CD4-positive, alpha-beta T cell (primary cell): ENCODE data around the gene PFKL. TPM values are rescaled to one million over a fixed set of nuclear protein-coding genes. Genes with fewer than 3 reads are reported as not detected.

Source experiments
- ATAC-seq: fragments of 200-7000 bp; cut with Tn5 transposase; one replicate; pipeline ENCODE4 v1.10.0; 2022; ENCODE audit warnings: mild to moderate bottlenecking; ENCODE audit not compliant: poor library complexity
- CTCF ChIA-PET: fragments of 350-600 bp; sonication (Branson Sonifier 250); formaldehyde crosslinking; loops from one replicate; lab custom pipeline; 2021; ENCODE audit warnings: antibody characterized with exemption, inconsistent platforms; lab: Charles Lee
- POLR2A ChIA-PET: fragments of 350-600 bp; sonication (Branson Sonifier 250); formaldehyde crosslinking; loops from one replicate; lab custom pipeline; 2021; ENCODE audit warnings: antibody characterized with exemption, inconsistent platforms; lab: Charles Lee
- DNase-seq, 14 experiments: peaks; one replicate each; pipeline ENCODE4 v3.0.0-alpha.2; 2013 to 2020; ENCODE audit warnings: mixed read lengths in 2 of 14
- H3K27ac ChIP-seq, 2 donors: one replicate each; pipeline versions ENCODE4 v1.5.1 to v1.7.0; 2013; ENCODE audit warnings: low read length in 2 of 2, low read depth in 1 of 2, mild to moderate bottlenecking in 1 of 2
- H3K27me3 ChIP-seq, 2 experiments: 1 replicate in 1 of 2; 2 replicates in 1 of 2; pipeline versions ENCODE4 v1.6.1 to v1.7.0; 2013; ENCODE audit warnings: low read length in 2 of 2, control low read depth in 1 of 2, mild to moderate bottlenecking in 1 of 2, moderate library complexity in 1 of 2; ENCODE audit not compliant: insufficient read depth in 2 of 2, control insufficient read depth in 1 of 2
- H3K36me3 ChIP-seq: one replicate; pipeline ENCODE4 v1.6.1; 2013; ENCODE audit warnings: low read length, control low read depth; ENCODE audit not compliant: insufficient read depth
- H3K4me1 ChIP-seq: one replicate; pipeline ENCODE4 v1.6.1; 2013; ENCODE audit warnings: low read length, control low read depth; ENCODE audit not compliant: insufficient read depth
- H3K4me3 ChIP-seq: one replicate; pipeline ENCODE4 v1.5.1; 2013; ENCODE audit warnings: mild to moderate bottlenecking, low read length, moderate library complexity
- H3K9me3 ChIP-seq, 2 experiments: 1 replicate in 1 of 2; 2 replicates in 1 of 2; pipeline versions ENCODE4 v1.6.1 to v1.7.0; 2013; ENCODE audit warnings: low read length in 2 of 2, mild to moderate bottlenecking in 2 of 2, control low read depth in 1 of 2, moderate library complexity in 1 of 2; ENCODE audit not compliant: control insufficient read depth in 1 of 2, insufficient read depth in 1 of 2
- H3K27ac Mint-ChIP-seq: one replicate; pipeline ENCODE4 v1.8.0; 2020; ENCODE audit warnings: mixed read lengths
- H3K27me3 Mint-ChIP-seq: one replicate; pipeline ENCODE4 v1.8.0; 2021; ENCODE audit warnings: mixed read lengths
- H3K36me3 Mint-ChIP-seq: one replicate; pipeline ENCODE4 v1.8.0; 2021; ENCODE audit warnings: low read depth, mixed read lengths
- H3K4me1 Mint-ChIP-seq: one replicate; pipeline ENCODE4 v1.8.0; 2021; ENCODE audit warnings: low read depth, mixed read lengths
- H3K4me3 Mint-ChIP-seq: one replicate; pipeline ENCODE4 v1.8.0; 2020; ENCODE audit warnings: mild to moderate bottlenecking, mixed read lengths
- H3K9me3 Mint-ChIP-seq: one replicate; pipeline ENCODE4 v1.8.0; 2020; ENCODE audit warnings: mixed read lengths
- CTCF ChIP-seq: fragments of 200-600 bp; IDR thresholded peaks from one replicate; pipeline ENCODE4 v1.8.0; 2022; ENCODE audit warnings: antibody characterized with exemption, mild to moderate bottlenecking
- intact Hi-C, 2 experiments: fragments of 100-400 bp; cut with DNase I in 1 of 2; cut with micrococcal nuclease in 1 of 2; formaldehyde crosslinking; loops; one replicate each; pipeline versions ENCODE4 v1.15.1 to v1.9.0; 2023 to 2025; cut with DNase I, micrococcal nuclease
- total RNA-seq, 174 experiments: library from RNA in 2 of 174; stranded (reverse) in 2 of 174; gene quantifications; one replicate each; pipeline ENCODE4 v1.2.3 and lab custom pipeline; 2021 to 2026

The PFKL gene
- total RNA-seq, 2 experiments from 2014 or later, result 115 to 117 TPM

GRCh38 chr21:44283948-44284347, 15.9 kb upstream of the PFKL start:
- no peak overlapping the region for H3K4me3 ChIP-seq
- TF ChIP-seq CTCF, result no peak
- Mint-ChIP-seq H3K27me3 (peaks cover 4% of the 10 kb centered on the region), H3K9me3 (no peaks in the 10 kb centered on the region), H3K4me1 (no peaks in the 10 kb centered on the region), H3K27ac (no peak overlapping the region), H3K4me3 (no peak overlapping the region), H3K36me3 (no peaks in the 10 kb centered on the region)
- no peaks in the 10 kb centered on the region for H3K36me3 ChIP-seq
- H3K9me3 ChIP-seq, result no peaks in the 10 kb centered on the region
- intact Hi-C loops, result no loop called here
- peaks cover 6% of the 10 kb centered on the region for H3K4me1 ChIP-seq
- H3K27ac ChIP-seq, result no peak overlapping the region
- CTCF ChIA-PET, result no interaction called here
- no peaks in the 10 kb centered on the region for H3K27me3 ChIP-seq
- DNase-seq (no peak), ATAC-seq (no peak)
- POLR2A ChIA-PET, result no interaction called here

GRCh38 chr21:44285138-44285992, 14.5 kb upstream of the PFKL start, which contains the start of gene AIRE:
Gene AIRE (plus strand): TSS chr21:44285876. CDS start chr21:44286007, 131 bp downstream.
- intact Hi-C loops, result no loop called here
- Mint-ChIP-seq H3K4me1 (no peaks in the 10 kb centered on the region), H3K9me3 (no peaks in the 10 kb centered on the region), H3K27me3 (peaks cover 4% of the 10 kb centered on the region), H3K36me3 (no peaks in the 10 kb centered on the region), H3K4me3 (no peak within 1 kb of the TSS), H3K27ac (no peak within 1 kb of the TSS)
- DNase-seq, result peak in 1 of 14 experiments; percentile 22
- ChIA-PET CTCF (no interaction called here), POLR2A (no interaction called here)
- Histone ChIP-seq H3K4me1 (peaks cover 6% of the 10 kb centered on the region), H3K27ac (no peak within 1 kb of the TSS), H3K27me3 (no peaks in the 10 kb centered on the region), H3K9me3 (no peaks in the 10 kb centered on the region), H3K4me3 (no peak within 1 kb of the TSS), H3K36me3 (no peaks in the 10 kb centered on the region)
- no peak for TF ChIP-seq CTCF
- no peak for ATAC-seq

GRCh38 chr21:44286086-44286715, 13.7 kb upstream of the PFKL start:
- Mint-ChIP-seq H3K9me3 (no peaks in the 10 kb centered on the region), H3K4me1 (no peaks in the 10 kb centered on the region), H3K36me3 (no peaks in the 10 kb centered on the region), H3K4me3 (no peak overlapping the region), H3K27me3 (peaks cover 4% of the 10 kb centered on the region), H3K27ac (no peak overlapping the region)
- ChIA-PET POLR2A (no interaction called here), CTCF (no interaction called here)
- Histone ChIP-seq H3K4me1 (peaks cover 8% of the 10 kb centered on the region), H3K4me3 (no peak overlapping the region), H3K36me3 (no peaks in the 10 kb centered on the region), H3K9me3 (no peaks in the 10 kb centered on the region), H3K27me3 (no peaks in the 10 kb centered on the region), H3K27ac (no peak overlapping the region)
- TF ChIP-seq CTCF, result no peak
- intact Hi-C loops, result no loop called here
- DNase-seq, result no peak
- no peak for ATAC-seq
